ENCODE results near the gene CCL15.

- TF ChIP-seq, protein P1, sequence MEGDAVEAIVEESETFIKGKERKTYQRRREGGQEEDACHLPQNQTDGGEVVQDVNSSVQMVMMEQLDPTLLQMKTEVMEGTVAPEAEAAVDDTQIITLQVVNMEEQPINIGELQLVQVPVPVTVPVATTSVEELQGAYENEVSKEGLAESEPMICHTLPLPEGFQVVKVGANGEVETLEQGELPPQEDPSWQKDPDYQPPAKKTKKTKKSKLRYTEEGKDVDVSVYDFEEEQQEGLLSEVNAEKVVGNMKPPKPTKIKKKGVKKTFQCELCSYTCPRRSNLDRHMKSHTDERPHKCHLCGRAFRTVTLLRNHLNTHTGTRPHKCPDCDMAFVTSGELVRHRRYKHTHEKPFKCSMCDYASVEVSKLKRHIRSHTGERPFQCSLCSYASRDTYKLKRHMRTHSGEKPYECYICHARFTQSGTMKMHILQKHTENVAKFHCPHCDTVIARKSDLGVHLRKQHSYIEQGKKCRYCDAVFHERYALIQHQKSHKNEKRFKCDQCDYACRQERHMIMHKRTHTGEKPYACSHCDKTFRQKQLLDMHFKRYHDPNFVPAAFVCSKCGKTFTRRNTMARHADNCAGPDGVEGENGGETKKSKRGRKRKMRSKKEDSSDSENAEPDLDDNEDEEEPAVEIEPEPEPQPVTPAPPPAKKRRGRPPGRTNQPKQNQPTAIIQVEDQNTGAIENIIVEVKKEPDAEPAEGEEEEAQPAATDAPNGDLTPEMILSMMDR (IDR thresholded peaks at IDR 0.05; ENCODE audit: extremely low read depth in 1 of 2, insufficient read depth in 1 of 2, low read depth in 1 of 2, low read length in 2 of 2): peak; percentile 49 to 82
- TF ChIP-seq, protein P2, sequence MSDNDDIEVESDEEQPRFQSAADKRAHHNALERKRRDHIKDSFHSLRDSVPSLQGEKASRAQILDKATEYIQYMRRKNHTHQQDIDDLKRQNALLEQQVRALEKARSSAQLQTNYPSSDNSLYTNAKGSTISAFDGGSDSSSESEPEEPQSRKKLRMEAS (IDR thresholded peaks at IDR 0.05; ENCODE audit: insufficient read depth, insufficient read length): no peak
- TF ChIP-seq GATA2 (IDR thresholded peaks at IDR 0.05; ENCODE audit: insufficient read depth, insufficient read length, low read depth, low read length) (no peak), POLR2AphosphoS5 (IDR thresholded peaks at IDR 0.05; ENCODE audit: insufficient read depth, low read depth, low read length) (no peak), EZH2 (IDR thresholded peaks at IDR 0.05; ENCODE audit: borderline replicate concordance, low read depth, low read length, severe bottlenecking) (no peak)
These were observed 7.8 kb upstream of the CCL15 start for GRCh38 chr17:36008998-36009665.

Data from endothelial cell of umbilical vein (primary cell).